SW480 (cell line): ENCODE measurements around the gene MYRIP.
"Not testable (repeated sequence)": the region's sequence is repeated elsewhere in the genome, so short reads cannot be mapped to it uniquely, and the experiment has no call there.

Experiments
- DNase-seq: peaks from one replicate; pipeline ENCODE4 v3.0.0-alpha.2; 2016; ENCODE audit warnings: low spot score

Gene MYRIP

GRCh38 chr3:40237889-40238571 lies 428.6 kb downstream of the MYRIP start:
- peak; percentile 3 for DNase-seq

DNA sequence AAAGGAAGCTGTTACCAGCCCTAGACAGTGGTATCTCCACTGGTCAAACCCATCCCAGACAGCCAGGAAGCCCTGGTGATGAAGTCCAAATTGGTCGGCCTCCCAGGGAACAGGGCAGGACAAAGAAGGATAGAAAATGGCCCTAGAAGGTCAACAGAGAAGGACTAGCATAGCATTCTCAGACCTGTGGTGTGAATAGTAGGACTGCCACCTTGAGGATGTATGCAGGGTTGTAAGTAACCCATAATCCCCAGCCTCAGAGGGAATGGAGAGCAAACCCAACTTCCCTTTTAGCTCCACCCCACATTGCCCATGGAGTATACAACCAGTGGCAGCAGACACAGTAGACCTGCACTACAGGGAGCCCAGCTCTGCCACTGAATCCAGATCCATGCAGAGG lies 431.5 kb downstream of the MYRIP start:
- DNase-seq = no peak

DNA sequence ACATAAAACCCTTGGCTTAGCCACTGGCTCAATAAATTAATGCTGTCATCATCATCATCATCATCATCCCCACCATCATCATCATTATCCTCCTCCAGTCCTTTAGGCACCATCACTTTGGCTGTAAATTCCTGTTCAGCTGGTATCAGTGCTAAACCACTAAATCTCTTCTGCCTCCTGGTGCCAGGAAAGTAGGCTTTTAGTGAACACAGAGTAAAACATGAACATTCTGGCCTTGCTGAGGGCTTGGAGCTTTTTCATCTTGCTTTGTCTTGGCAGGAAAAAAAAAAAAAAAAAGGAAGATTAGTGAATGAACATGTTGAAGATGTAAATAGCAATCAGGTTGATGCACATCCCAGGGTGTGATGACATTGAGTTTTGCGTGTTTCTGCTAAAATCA lies 432.8 kb downstream of the MYRIP start:
- no peak for DNase-seq

GRCh38 chr3:40242638-40243037 lies 433.2 kb downstream of the MYRIP start:
- no peak for DNase-seq

- DNase-seq = no peak
Measured at GRCh38 chr3:40243056-40243455, 433.6 kb downstream of the MYRIP start.

DNA sequence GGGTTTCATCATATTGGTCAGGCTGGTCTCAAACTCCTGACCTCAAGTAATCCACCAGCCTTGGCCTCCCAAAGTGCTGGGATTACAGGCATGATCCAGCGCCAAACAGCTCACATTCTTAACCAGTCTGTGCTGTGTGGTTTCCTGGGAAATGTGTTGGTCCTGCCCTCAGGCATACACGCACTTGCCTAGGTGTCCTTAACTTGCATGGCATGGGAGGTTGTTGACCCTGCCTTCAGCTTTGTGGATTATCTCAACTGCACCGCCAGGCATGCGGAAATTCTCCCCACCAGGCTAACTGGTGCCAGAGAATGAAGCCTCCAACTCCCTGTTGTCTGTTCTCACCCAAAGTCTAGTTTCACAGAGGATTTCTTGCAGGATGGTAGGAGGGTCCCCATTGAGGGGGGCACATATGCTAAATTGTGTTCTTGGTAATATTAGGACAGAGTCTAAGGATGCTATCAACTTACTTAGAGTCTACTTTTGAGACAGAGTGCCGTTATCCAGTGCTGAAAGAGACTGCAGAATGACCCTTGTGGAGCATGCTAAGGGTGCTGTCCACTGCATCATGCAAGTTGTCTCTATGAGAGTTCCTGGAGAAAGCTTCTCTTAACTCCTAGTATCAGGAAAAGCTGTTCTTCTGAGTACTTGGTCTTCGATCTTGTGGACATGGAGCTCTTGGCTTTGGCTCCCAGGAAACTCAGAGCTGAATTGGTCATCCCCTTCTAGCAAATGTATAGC lies 438.5 kb downstream of the MYRIP start:
- no peak for DNase-seq

DNA sequence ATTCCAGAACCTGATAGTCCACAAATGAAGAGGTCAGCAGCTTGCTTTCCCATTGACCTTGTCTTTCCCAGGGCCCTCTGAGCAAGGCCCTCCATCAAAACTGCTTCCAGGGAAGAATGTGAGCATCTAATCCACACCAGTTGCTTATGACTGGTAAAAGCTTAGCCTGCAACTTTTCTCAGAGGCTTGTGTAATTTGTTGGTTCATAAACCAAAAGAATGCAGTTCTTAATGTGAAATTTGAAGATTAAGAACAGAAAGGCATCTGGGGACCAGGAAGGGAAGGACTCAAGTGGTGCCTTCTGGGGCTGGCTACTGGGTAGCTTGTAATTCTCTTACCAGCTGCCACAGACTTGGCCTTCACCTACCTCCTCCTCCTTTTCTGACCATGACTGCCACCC lies 439.2 kb downstream of the MYRIP start:
- DNase-seq = no peak

DNA sequence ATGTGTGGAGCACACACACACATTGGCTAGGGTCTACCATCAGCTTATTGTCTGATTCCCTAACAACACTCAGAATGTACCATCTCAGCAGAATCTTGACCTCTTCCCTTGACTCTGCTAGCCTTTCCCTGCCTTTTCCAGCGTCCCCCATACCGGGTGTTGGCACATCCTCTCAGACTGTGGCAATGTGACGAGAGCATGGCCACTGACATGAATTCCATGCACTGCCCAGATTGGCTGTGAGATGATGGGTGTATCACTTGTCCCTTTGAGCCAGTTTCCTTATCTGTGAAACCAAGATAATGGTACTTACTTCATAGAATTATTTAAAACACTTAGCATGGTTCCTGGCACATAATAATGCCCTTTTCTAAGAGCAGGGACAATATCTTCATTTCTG lies 439.8 kb downstream of the MYRIP start:
- DNase-seq = no peak

DNA sequence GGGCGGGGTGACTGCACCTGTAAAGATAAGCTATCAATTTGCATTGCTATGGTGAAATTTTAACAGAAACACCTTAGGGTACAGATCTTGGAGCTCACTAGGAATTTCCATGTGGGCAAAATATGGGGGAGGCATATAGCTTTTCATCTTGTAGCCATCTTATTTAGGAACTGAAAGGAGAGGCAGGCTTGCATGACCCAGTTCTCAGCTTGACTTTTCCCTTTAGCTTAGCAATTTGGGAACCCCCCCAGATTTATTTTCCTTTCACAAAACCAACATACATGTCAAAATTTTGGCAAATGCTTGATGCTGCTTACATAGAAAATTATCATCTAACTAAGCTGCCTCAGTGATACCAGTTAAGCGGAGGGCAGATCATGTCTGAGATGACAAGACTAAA lies 445.1 kb downstream of the MYRIP start:
- no peak for DNase-seq

- DNase-seq = no peak
Measured at GRCh38 chr3:40254891-40255290, 445.5 kb downstream of the MYRIP start.

DNA sequence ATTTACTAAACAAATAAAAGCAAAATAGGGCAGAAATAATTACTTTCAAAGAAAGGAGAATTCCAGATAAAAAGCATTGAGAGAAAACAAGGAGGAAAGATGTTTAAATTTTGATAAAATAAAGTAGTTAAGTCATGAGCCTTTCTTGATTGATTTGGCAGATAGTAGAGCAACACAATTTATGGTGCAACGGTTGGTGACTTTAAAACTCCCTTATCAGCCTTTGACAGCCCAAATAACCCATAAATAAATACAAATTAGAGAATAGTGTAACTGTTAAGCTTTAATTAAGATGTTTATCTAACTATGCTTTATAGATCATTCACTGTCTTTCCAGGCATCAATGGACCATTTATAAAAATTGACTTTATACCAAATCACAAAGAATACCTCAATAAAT lies 446.1 kb downstream of the MYRIP start:
- no peak for DNase-seq

DNA sequence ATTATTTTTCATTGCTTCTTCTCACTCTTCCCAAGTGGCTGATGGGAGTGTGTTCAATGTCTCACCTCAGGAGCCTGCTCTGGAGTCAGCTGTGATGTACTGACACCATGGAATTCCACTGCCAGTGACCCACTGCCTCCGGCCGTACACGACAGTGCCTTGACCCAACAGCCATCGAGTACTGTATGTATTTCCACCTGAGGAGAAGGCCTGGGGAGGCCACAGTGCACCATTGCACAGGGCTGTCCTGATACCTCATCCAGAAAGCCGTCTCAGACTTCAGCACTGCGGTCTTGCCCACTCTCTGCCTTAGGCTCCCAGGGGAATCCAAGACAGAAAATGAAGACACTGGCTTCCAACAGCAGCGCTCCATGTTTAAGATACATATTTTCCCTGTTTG lies 448.7 kb downstream of the MYRIP start:
- no peak for DNase-seq

DNA sequence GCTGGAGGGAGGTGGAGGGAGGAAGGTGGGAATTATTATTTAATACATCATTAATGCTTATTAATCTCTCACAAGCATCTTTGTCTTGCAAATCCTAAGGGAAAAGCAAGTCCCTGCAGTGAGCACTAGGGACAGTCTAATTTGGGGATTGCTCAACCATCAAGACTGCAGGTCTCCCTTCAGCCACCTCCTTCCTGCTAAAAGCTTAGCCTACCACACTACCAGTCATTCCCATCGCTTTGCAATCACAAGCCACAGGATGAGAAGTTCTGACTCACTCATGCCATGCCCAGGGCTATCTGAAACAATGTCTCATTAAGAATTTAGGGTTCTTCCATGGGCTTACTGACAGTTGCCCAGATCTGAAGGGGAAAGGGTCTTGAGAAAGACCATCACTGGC lies 449.1 kb downstream of the MYRIP start:
- DNase-seq = peak; percentile 47

DNA sequence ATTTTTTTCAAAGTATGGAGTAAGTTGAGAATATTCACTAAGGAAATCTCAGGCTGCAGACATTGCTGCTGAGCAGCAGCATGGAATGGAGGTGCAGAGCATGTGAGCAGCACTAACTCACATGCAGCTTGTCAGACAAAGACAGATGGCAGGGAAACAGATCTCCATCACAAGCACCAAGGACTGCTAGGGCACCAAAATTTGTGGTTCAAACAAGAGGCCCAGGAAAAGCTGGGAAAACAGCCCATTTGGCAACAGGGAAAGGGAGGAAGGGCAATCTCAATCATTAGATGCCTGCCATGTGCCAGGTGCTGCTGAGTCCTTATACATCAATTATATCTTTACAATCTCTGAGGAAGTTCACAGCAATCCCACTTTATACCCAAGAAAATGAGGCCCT lies 452.9 kb downstream of the MYRIP start:
- DNase-seq = no peak

GRCh38 chr3:40264451-40264850 lies 455.0 kb downstream of the MYRIP start:
- DNase-seq = no peak

DNA sequence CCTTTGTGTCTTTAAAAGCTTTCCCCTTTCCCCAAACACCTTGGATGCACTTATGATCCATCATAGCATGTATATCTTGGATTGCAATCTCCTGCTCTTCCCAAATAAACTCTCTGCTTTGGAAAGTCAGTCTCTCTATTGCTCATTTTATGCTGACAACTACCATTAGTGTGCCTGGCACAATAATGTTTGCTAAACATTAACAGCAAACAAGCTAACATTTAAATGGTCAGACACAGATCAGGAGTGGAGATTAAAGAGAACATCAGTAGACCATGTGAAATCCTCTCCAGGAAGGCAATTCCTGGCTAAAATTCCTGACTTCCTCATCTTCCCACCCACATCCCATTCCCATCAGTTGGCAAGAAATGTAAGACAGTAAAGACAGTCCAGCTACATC lies 455.8 kb downstream of the MYRIP start:
- no peak for DNase-seq

DNA sequence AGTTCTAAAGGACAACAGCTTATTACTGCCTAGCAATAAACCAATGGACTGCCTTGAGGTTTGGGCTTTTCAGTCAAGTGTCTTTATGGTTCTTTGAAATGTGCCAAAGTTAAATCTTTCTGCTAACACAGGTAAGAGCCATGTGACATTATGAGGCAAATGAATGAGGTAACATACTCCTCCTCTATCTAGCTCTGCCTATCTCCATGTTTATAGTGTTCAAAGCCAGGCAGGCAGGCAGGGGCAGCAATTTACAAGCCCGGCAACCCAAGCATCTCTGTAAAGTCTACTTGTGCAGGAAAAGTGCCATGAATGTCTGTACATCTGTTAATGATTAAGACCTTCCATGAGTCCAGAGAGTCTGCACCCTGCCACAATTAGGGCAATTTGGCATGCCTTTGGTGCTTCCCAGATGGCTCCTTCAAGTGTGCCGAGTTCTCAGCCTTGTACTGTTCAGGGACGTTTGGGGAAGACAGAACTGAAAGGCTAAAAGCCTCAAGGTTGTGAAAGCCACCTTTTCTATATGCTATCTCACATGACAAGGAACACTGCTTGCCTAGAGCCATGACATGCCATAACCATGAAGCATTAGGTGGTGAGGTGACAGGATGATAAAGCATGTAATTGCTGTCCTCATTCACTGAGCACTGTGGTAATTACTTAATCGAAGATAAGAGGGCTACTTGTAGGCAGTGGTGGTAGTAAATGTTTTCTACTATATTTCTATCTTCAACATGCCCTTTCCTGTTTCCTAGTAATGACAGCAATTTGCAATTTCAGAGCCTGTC lies 458.7 kb downstream of the MYRIP start:
- no peak for DNase-seq

- no peak for DNase-seq
Measured at GRCh38 chr3:40268802-40269524, 459.6 kb downstream of the MYRIP start.

GRCh38 chr3:40278791-40279190 lies 469.4 kb downstream of the MYRIP start:
- DNase-seq = no peak

DNA sequence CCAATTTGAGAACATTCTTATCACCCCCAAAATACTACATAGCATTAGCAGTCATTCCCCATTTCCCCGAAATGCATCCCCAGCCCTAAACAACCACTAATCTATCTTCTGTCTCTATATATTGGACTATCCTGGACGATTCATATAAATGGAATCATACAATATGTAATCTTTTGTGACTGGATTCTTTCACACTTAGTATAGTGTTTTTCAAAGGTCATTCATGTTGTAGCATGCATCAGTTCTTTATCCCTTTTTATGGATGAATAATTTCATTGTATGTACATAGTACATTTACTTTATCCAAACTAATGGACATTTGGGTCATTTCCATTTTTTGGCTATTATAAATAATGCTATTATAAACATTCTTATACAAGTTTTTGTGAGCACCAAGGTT lies 472.6 kb downstream of the MYRIP start:
- DNase-seq = no peak

DNA sequence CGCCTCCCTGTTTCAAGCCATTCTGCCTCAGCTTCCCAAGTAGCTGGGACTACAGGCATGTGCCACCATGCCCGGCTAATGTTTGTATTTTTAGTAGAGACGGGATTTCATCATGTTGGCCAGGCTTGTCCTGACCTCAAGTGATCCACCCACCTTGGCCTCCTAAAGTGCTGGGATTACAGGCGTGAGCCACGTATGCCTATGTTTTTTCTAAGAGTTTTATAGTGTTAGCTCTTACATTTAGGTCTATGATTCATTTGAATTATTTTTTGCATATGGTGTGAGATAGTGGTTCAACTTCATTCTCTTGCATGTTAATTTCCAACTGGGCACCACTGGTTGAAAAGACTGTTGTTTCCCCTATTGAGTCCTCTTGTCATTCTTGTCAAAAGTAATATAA lies 473.6 kb downstream of the MYRIP start:
- not testable (repeated sequence) for DNase-seq

DNA sequence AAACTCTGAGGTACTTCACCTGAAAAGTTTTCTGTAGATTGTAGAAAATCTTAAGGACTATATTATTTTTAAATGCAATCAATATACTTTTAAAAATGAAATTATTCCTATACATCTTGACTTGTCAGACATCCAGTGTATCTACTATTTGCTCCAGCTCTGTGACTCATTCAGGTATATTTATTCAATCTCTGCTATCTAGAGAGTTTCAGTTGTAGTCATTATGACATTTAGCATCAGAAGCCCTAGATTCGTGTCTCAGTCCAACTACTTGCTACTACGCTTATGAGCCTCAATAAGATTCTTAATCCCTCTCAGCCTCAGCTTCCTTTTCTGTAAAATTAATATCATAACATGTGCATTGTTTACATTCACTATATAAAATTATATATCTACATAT lies 477.8 kb downstream of the MYRIP start:
- no peak for DNase-seq
